A172 (cell line): ENCODE results near the gene C1orf21. TPM values are rescaled to one million over a fixed set of nuclear protein-coding genes. Genes with fewer than 3 reads are reported as not detected.

Experiments
- DNase-seq: peaks from one replicate; pipeline ENCODE4 v3.0.0-alpha.2; 2015; ENCODE audit warnings: low spot score
- total RNA-seq: library from RNA; depleted of rRNA; stranded (reverse); fragments of >200 nt; shearing (Covaris generic); gene quantifications from 2 replicates; pipeline ENCODE4 v1.2.3, GENCODE V29; 2014

Gene C1orf21
- total RNA-seq, 1 experiment from 2014 or later = 26.1 TPM

- no peak for DNase-seq
Observed at GRCh38 chr1:184650177-184650866, 263.5 kb downstream of the C1orf21 start.

- DNase-seq = no peak
Observed at GRCh38 chr1:184655185-184655584, 268.4 kb downstream of the C1orf21 start.

- DNase-seq = no peak
Observed at GRCh38 chr1:184656221-184656620, 269.4 kb downstream of the C1orf21 start.

- no peak for DNase-seq
Observed at GRCh38 chr1:184658055-184658454, 271.2 kb downstream of the C1orf21 start.

GRCh38 chr1:184660462-184661191 lies 273.8 kb downstream of the C1orf21 start:
- DNase-seq = no peak

GRCh38 chr1:184661801-184662200 lies 275.0 kb downstream of the C1orf21 start:
- DNase-seq = no peak

GRCh38 chr1:184664042-184664660 lies 277.3 kb downstream of the C1orf21 start:
- peak; percentile 47 for DNase-seq

- no peak for DNase-seq
Observed at GRCh38 chr1:184664661-184665060, 277.8 kb downstream of the C1orf21 start.

GRCh38 chr1:184665360-184665759 lies 278.5 kb downstream of the C1orf21 start:
- DNase-seq = no peak

- DNase-seq = no peak
Observed at GRCh38 chr1:184669391-184669790, 282.6 kb downstream of the C1orf21 start.

- no peak for DNase-seq
Observed at GRCh38 chr1:184672013-184672726, 285.3 kb downstream of the C1orf21 start.

- DNase-seq = no peak
Observed at GRCh38 chr1:184673305-184673704, 286.5 kb downstream of the C1orf21 start.

GRCh38 chr1:184677344-184677743 lies 290.5 kb downstream of the C1orf21 start:
- DNase-seq = no peak
